GM21423 (cell line): ENCODE results near the gene ZSWIM5.
"Not testable (repeated sequence)": the region's sequence is repeated elsewhere in the genome, so short reads cannot be mapped to it uniquely, and the experiment has no call there.

Source experiments
- ATAC-seq: cut with Tn5 transposase; IDR thresholded peaks from one replicate; pipeline ENCODE4 v1.9.1; 2021; ENCODE audit warnings: mild to moderate bottlenecking, moderate library complexity; ENCODE audit not compliant: unreplicated experiment

ZSWIM5 gene

GRCh38 chr1:45008076-45008475 is 198.3 kb downstream of the ZSWIM5 start:
- no peak for ATAC-seq

GRCh38 chr1:45007311-45007710 is 199.1 kb downstream of the ZSWIM5 start:
- ATAC-seq = no peak

- no peak for ATAC-seq
Observed at GRCh38 chr1:45005761-45006160, 200.6 kb downstream of the ZSWIM5 start.

- no peak for ATAC-seq
Observed at GRCh38 chr1:45004281-45004920, 202.0 kb downstream of the ZSWIM5 start.

GRCh38 chr1:45003741-45004140 is 202.7 kb downstream of the ZSWIM5 start:
- no peak for ATAC-seq

GRCh38 chr1:45002650-45003645 is 203.5 kb downstream of the ZSWIM5 start:
- no peak for ATAC-seq

- ATAC-seq = not testable (repeated sequence)
Observed at GRCh38 chr1:45001576-45001975, 204.8 kb downstream of the ZSWIM5 start.

- ATAC-seq = no peak
Observed at GRCh38 chr1:45001011-45001481, 205.4 kb downstream of the ZSWIM5 start.

- no peak for ATAC-seq
Observed at GRCh38 chr1:44999232-44999631, 207.2 kb downstream of the ZSWIM5 start.

GRCh38 chr1:44995467-44996238 is 210.8 kb downstream of the ZSWIM5 start:
- no peak for ATAC-seq

- ATAC-seq = no peak
Observed at GRCh38 chr1:44994309-44994898, 212.0 kb downstream of the ZSWIM5 start.

GRCh38 chr1:44988531-44989156 is 217.8 kb downstream of the ZSWIM5 start:
- no peak for ATAC-seq

GRCh38 chr1:44985747-44986359 is 220.6 kb downstream of the ZSWIM5 start:
- no peak for ATAC-seq

GRCh38 chr1:44977372-44977771 is 229.0 kb downstream of the ZSWIM5 start:
- ATAC-seq = not testable (repeated sequence)

- no peak for ATAC-seq
Observed at GRCh38 chr1:44976252-44976651, 230.2 kb downstream of the ZSWIM5 start.

- ATAC-seq = no peak
Observed at GRCh38 chr1:44973645-44974044, 232.8 kb downstream of the ZSWIM5 start.

- ATAC-seq = no peak
Observed at GRCh38 chr1:44970317-44970716, 236.1 kb downstream of the ZSWIM5 start.
